Frontal cortex (tissue), 4 donors: ENCODE results near the gene CHPF2. TPM values are rescaled to one million over a fixed set of nuclear protein-coding genes. Genes with fewer than 3 reads are reported as not detected.

Experiments
- DNase-seq, 2 donors: peaks; one replicate each; pipeline ENCODE4 v3.0.0; 2012; ENCODE audit warnings: low spot score in 2 of 2
- FAIRE-seq: peaks from 2 replicates; lab custom pipeline; 2012; peaks lifted over from hg19 to GRCh38; lab: Jason Lieb, UNC
- total RNA-seq: library from RNA; depleted of rRNA; stranded (reverse); fragments of >200 nt; gene quantifications from one replicate; pipeline ENCODE4 v1.2.3, GENCODE V29; 2014
- donor health status: control.
- donor health status: control.
- donor health status: control.

CHPF2 gene
- total RNA-seq, 1 donor from 2014 or later = 18.3 TPM

DNA sequence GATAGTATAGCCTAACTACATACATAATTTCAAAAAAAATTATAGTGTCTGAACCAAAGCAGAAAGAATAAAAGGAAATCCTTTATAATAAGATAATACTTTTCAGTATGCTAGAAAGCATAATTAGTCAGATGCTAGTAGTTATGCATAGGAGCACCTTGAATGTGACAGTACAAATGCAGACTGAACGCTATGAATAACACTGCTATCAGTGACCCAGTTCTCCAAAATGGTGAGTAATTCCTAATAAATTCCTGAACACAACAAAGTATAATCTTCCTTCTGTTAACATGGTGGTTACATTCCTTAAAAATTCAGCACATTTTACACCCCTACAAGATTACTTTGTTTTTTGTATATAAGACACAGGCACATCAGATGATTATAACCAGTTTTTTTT is 1.2 kb upstream of the CHPF2 start:
- DNase-seq (no peak), FAIRE-seq (no peak)

DNA sequence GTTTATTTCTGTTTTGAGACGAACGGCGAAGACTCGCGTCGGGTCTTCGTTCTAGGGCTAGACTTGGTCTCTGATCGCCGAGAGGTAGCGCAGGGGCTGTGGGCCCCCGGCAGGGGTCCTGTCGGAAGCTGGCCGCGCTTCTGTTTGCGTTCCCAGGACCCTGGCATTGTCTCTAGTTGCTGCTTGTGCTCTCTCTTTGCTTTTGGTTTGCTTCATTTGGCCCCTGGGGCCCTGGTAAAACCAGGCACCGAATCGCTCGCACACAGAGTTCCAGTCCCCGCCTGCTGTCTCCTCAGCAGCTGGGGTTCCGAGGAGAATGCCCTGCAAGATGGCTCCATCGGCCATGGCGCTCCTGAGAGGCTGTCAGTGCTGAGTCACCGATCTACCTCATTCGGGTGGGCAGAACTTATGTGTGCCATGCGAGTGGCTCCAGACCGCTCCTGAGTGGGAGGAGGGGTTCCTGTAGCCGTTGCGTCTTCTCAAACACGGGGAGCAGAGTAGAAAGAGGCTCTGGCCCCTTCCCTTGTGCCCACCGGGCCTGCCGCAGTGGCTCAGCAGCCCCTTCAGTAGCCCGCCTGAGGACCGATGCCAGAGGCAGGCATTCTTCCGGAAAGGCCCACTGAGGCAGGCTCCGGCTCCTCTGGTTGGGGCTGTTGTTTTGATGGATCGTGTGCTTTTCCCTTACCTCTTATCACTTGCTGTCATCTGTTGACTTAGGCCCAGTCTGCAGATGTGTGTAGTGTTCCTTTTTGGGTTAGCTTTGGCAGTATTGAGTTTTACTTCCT is 826 bp downstream of the CHPF2 start:
- FAIRE-seq = no peak
- DNase-seq = peak in 1 of 2 donors; percentile 80

DNA sequence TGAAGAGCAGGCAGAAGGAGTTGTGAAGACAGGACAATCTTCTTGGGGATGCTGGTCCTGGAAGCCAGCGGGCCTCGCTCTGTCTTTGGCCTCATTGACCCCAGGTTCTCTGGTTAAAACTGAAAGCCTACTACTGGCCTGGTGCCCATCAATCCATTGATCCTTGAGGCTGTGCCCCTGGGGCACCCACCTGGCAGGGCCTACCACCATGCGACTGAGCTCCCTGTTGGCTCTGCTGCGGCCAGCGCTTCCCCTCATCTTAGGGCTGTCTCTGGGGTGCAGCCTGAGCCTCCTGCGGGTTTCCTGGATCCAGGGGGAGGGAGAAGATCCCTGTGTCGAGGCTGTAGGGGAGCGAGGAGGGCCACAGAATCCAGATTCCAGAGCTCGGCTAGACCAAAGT is 1.5 kb downstream of the CHPF2 start:
- DNase-seq (no peak), FAIRE-seq (no peak)

DNA sequence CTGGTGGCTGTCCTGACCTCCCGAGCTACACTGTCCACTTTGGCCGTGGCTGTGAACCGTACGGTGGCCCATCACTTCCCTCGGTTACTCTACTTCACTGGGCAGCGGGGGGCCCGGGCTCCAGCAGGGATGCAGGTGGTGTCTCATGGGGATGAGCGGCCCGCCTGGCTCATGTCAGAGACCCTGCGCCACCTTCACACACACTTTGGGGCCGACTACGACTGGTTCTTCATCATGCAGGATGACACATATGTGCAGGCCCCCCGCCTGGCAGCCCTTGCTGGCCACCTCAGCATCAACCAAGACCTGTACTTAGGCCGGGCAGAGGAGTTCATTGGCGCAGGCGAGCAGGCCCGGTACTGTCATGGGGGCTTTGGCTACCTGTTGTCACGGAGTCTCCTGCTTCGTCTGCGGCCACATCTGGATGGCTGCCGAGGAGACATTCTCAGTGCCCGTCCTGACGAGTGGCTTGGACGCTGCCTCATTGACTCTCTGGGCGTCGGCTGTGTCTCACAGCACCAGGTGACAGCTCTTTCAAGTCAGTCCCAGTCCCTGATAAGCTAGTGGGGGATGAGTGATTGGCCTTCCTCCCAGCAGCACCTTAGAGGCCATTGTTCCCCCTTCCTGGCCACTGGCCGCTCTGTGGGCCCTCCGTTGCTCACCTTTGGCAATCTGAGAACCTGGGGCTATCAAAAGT is 3.0 kb downstream of the CHPF2 start:
- FAIRE-seq = no peak
- DNase-seq = no peak

DNA sequence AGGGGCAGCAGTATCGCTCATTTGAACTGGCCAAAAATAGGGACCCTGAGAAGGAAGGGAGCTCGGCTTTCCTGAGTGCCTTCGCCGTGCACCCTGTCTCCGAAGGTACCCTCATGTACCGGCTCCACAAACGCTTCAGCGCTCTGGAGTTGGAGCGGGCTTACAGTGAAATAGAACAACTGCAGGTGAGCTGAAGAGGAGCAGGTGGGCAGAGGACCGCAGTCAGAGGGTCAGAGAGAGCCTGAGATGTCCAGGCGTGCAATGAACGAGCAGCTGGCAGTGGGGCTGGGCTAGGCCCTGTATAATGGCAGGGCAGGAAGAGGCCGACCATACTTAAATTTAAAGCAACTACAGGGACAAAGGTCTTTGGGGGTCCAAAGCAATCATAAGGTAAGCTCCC is 4.1 kb downstream of the CHPF2 start:
- FAIRE-seq = no peak
- DNase-seq = no peak

DNA sequence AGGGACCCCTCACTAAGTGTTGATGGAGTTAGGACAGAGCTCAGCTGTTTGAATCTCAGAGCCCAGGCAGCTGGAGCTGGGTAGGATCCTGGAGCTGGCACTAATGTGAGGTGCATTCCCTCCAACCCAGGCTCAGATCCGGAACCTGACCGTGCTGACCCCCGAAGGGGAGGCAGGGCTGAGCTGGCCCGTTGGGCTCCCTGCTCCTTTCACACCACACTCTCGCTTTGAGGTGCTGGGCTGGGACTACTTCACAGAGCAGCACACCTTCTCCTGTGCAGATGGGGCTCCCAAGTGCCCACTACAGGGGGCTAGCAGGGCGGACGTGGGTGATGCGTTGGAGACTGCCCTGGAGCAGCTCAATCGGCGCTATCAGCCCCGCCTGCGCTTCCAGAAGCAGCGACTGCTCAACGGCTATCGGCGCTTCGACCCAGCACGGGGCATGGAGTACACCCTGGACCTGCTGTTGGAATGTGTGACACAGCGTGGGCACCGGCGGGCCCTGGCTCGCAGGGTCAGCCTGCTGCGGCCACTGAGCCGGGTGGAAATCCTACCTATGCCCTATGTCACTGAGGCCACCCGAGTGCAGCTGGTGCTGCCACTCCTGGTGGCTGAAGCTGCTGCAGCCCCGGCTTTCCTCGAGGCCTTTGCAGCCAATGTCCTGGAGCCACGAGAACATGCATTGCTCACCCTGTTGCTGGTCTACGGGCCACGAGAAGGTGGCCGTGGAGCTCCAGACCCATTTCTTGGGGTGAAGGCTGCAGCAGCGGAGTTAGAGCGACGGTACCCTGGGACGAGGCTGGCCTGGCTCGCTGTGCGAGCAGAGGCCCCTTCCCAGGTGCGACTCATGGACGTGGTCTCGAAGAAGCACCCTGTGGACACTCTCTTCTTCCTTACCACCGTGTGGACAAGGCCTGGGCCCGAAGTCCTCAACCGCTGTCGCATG is 5.2 kb downstream of the CHPF2 start:
- DNase-seq (no peak), FAIRE-seq (no peak)

DNA sequence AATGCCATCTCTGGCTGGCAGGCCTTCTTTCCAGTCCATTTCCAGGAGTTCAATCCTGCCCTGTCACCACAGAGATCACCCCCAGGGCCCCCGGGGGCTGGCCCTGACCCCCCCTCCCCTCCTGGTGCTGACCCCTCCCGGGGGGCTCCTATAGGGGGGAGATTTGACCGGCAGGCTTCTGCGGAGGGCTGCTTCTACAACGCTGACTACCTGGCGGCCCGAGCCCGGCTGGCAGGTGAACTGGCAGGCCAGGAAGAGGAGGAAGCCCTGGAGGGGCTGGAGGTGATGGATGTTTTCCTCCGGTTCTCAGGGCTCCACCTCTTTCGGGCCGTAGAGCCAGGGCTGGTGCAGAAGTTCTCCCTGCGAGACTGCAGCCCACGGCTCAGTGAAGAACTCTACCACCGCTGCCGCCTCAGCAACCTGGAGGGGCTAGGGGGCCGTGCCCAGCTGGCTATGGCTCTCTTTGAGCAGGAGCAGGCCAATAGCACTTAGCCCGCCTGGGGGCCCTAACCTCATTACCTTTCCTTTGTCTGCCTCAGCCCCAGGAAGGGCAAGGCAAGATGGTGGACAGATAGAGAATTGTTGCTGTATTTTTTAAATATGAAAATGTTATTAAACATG is 6.0 kb downstream of the CHPF2 start:
- FAIRE-seq = no peak

DNA sequence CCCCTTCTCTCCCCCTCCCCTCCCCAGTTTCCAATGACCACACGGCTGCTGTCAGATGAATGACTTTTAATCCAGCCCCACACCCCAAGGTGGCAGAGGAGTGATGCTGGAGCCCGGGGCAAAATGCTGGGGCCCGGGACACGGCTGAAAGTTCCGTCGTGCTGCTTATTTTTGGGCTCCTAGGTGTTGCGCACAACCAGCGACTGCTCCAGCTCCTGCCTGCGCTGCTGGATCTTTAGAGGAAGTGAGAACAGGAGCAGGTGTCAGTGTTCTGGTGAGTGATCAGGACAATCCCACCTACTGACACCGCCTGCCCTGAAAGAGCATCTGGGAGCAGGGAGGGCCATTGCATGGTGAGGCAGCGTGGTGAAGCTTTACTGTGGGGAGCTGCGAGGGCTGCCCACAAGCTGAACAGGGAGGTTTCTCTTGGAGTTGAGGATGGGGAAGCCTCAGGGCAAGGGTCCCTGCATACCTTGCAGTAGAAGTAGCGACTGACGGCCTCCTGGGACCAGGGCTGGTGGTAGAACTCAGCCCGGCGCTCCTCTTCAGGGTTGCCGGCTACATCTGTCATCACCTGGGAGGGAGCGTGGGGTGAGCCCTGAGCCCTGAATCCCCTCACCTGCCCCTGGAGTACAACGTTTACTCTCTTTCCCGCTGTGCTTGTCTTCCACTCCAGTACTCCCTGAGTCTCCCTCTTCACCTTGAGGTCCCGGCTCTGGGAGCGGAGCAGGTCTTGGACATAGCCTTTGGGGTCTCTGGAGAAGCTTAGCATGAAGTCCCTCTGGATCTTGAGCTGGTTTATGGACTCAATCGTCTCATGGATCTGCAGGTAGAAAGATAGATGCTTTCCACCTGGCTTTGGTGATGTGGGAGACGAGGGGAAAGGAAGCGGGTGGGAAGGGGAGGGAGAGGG is 6.9 kb downstream of the CHPF2 start:
- DNase-seq (no peak), FAIRE-seq (no peak)

More for the DNA sequence above, 6.0 kb downstream of the CHPF2 start:
- no peak for DNase-seq

DNA sequence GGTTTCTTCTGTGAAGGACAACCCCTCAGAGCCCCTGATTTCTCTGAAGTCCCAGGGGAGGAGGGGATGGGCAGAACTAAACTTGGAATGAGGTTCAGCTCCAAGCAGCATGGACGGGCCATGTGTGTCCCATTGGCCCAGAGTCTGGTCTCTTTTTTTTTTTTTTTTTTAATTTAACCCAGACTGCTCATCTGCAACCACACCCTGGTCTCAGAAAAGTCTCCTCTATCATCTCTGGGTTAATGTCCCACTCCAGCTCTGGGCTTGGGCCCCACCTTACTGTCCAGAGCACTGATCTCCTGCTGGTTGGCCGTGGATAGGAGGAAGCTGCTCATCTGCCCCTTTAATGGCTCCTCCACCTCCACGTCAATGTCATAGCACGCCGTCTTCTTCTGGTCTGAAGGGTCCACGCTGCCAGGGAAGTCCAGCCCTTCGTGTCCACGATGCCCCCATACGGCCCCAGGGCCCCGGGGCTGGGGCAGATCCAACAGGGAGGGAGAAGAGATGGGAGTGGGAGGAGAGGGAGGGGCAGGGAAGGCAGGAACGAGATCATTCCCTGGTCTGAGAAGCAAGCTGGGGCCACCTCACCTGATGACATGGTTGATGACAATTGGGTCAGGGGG is 7.7 kb downstream of the CHPF2 start:
- no peak for DNase-seq
- FAIRE-seq = no peak

DNA sequence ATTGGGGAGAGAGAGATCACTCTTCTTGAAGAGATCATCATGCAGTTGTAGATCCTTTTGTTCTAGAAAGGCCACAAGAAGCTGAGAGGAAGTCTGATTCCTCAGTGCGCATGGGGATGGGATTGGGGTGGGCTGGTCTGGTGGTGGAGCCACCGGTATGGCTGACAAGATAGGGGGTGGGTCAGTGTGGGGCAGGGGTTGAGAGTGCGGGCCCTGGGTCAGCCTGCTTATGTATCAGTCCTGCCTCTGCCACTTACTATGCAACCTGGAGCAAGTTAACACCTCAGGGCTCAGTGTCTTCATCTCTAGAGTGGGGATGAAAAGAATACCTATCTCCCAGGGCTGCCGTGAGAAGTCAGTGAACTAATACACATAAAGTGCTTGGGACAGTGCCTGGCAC is 8.3 kb downstream of the CHPF2 start:
- FAIRE-seq = no peak

DNA sequence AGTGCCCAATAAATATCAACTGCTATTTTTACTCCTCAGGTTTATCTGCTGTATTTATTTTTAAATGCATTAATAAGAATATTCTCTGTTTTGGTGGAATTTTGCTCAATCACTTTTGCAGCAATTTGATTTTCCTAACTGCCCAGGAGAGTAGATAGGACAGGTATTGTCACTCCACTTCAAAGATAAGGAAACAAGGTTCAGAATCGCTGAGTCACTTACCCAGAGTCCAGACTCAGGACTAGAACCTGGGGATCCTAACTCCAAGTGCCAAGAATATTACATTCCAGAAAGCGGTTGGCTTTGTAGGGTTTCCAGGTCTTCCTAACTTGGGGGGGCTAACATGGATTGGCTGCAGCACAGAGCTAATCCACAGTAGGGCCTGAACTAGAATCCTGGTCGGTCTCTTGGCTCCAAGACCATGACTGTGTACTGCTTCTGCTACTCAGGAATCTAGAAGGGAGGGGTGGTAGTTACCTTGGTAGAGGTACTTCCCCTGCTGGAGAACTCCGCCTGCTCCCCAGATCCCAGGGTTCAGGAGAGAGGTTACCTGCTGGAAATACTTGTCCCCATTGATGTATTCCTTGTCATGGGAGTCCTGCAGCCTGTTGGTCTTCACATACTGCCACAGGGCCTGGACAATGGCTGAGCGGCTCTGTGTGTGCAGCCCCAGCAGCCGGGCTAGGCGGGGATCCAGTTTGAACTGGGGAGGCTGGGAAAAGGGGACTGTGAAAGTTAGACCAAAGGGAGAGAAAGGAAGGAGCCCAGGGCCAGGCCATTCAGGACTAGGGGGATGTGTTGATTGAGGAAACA is 8.9 kb downstream of the CHPF2 start:
- FAIRE-seq (no peak), DNase-seq (no peak)

More for the DNA sequence above, 8.3 kb downstream of the CHPF2 start:
- no peak for DNase-seq

DNA sequence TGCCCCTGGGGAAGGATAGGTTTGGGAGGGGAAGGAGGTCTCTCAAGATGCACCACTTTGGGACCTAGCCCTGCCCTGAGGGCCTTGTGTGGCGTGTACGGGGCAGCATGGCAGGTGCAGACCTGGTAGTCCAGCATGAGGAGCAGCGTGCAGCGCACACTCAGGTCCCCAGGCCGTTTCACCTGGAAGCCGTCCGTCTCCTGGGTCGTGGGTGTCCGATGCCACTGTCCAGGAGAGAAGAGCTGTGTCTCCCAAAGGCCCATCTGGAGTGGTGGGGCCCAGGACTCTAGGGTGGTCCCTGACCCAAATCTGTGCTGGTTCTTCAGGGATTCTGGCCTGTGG is 9.4 kb downstream of the CHPF2 start:
- FAIRE-seq = no peak
- no peak for DNase-seq

DNA sequence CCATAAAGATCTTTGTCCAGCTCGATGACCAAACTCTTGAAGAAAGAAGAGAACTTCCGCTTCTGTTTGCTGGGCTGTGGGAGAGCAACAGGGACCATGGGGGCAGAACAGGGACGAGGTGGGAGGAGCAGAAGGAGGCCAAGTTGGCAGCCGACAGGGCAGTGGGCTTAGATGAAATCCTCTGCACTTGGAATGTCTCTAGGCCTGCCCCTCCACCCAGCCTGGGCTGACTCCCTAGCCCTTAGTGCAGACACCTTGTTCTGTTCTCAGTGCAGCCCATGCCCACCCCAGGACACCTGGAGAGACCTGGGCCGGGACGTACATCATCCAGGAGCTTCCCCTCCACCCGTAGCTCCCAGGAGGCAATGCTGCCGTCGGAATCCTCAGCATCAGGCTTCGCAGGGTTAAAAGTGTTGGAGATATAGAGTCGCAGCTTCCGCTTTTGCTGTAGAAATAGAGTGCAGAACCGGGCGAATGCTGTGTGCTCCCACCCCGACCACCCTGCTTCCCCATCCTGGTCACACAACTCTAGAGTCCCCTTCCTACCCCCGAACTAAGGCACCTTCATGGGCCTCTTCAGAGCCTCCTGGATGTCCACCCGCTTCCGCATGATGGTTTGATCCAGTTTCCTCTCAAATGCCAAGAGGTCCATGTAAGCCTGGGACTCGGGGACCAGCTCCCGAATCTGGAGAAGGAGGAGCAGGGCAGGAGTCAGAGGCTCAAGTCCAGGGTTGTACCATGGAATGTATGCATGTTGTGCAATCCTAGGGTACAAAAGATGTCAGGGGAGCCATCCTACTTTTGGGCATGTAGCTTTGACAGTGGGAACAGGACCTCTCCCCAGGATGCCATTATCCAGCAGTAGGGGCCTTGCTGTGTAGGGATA is 10.1 kb downstream of the CHPF2 start:
- FAIRE-seq (no peak), DNase-seq (no peak)

DNA sequence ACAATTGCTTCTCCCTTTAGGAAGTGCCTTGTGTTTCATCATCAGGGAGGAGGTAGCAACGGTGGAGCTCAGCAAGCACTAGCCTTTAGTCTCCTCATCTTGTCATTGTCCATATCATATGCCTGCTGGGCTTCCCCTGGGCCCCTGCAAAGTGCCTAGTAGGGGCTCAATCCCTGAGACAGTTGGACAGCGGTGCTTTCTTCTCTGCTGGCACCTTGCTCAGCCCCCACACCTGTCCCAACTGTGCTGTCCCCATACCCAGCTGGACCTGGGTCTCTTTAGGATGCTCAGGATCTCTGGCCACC is 10.7 kb downstream of the CHPF2 start:
- FAIRE-seq = no peak
- DNase-seq = no peak

DNA sequence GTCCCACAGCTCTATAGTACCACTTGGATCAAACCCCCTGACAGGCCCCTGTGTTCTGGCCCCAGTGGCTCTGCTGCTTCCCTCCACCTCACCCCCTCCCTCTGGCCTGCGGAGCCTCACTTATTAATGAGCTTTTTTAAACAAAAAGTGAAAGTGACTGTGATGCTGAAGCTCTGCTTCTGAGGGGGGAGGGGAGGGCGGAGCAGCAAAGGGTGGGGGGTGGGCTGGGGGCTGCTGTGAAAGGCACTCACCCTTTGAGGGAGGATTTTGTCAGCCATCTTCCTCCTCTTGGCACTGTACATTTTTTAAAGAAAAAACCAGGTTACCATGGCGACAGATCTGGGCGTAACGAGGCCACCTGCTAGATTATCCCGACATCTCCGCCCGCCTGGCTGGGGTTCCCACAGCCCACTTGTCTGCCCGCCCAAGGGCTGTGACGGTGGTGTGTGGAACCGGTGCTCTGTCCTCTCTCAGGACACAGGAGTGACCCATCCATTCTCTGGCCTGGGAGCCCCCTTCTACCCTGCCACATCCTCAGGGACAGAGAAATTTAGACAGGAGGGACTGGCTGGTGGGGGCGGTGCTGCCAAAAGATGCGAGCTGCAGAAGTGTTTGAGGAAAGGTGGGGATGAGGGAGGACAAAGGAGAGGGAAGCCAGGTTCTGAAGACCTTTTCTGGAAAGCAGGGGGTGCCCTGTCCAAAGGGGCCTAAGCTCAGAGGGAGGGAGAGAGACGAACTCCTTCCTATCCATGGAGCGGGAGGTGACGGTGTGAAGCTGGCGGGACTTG is 11.3 kb downstream of the CHPF2 start:
- no peak for DNase-seq
- no peak for FAIRE-seq

DNA sequence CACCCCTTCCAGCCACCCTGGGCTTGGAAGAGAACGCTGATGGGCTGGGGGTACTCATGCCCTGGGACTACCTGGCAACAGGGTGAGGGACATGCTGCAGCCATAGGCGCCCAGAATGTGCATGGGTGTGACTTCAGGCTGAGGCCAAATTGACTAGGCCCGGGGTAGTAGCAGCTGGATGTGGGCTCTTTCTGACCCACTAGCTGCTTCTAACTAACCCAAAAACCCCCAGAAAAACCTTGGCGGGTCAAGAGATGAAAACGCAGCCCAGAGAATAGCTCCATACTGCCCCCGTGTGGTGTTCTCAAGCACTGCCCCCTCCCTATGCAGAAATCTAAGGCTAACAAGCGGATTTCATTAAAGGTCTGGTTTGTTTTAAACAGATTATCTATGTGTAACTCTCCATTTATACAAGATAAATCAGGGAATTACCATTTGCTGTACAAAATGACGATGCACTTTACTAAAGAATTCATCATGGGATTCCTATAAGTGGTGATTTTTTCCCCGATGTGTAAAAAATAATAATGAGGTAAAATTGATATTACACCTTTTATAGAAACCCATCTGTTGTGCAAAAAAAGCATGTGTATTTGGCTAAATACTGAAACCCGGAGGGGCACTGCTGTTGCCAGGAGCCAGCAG is 12.0 kb downstream of the CHPF2 start:
- FAIRE-seq = no peak

More for the DNA sequence above, 12.0 kb downstream of the CHPF2 start:
- peak; percentile 71 to 79 for DNase-seq
